ENCODE measurements around the gene VGLL1.

Gene VGLL1, protein sequence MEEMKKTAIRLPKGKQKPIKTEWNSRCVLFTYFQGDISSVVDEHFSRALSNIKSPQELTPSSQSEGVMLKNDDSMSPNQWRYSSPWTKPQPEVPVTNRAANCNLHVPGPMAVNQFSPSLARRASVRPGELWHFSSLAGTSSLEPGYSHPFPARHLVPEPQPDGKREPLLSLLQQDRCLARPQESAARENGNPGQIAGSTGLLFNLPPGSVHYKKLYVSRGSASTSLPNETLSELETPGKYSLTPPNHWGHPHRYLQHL

GRCh38 chrX:136531951-136532350 lies at the start of gene VGLL1:
TSS of gene VGLL1 (plus strand) at chrX:136532215. CDS start at chrX:136536021, 3,806 bp downstream.
- Mint-ChIP-seq H3K27me3 (no peaks in the 10 kb centered on the region), H3K27ac (no peak within 1 kb of the TSS), H3K4me1 (no peaks in the 10 kb centered on the region), H3K9me3 (no peaks in the 10 kb centered on the region), H3K4me3 (no peak within 1 kb of the TSS), H3K36me3 (ENCODE audit: low read depth) (no peaks in the 10 kb centered on the region)
- no peak for DNase-seq
- no peak for ATAC-seq

DNA sequence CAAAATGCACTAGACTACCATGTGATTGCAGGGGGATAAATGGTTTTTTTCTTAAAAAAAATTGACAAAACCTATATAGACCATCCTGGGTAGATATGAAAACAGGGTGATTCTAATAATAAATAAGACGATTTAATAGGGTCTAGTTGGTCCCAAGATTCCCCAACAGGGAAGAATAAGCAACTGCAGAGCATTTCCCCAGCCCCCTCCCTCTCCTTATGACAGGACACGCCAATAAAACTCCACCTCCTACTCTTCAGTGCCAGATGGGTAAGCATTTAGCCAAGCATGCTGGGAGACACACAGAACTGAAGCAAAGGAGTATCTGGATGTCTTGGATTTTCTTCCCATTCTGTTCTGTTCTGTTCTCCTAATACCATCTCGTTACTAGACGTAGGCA lies 44.4 kb upstream of the VGLL1 start, which contains the start of gene BRS3:
BRS3 (plus strand) TSS at position 301 of the 400 bp plus-strand sequence. CDS start 168 bp downstream, outside the sequence.
- H3K27ac Mint-ChIP-seq: no peak within 1 kb of the TSS
- no peak within 1 kb of the TSS for H3K4me3 Mint-ChIP-seq
- DNase-seq (no peak), ATAC-seq (no peak)
- peaks cover 24% of the 10 kb centered on the region for H3K27me3 Mint-ChIP-seq
- H3K36me3 Mint-ChIP-seq (ENCODE audit: low read depth): no peaks in the 10 kb centered on the region
- no peaks in the 10 kb centered on the region for H3K9me3 Mint-ChIP-seq
- H3K4me1 Mint-ChIP-seq: no peaks in the 10 kb centered on the region

DNA sequence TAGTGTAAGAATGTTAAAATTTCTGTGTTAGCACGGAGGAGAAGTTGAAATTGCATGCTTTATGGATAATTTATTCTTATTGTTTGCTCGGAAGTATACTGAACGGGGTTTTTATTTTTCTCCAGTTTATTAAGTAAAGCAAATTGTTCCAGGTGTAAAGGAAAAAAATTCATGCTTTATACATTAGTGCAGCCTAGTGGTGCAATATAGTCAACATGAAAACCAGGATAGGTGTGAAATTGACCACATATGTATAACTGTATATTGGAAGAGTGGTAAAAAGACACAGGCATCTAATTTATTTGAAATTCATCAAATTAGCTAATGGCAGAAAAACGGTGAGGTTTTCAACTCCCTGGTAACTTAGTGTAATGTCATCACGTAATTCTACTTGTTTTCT lies 43.3 kb upstream of the VGLL1 start:
- no peaks in the 10 kb centered on the region for H3K4me1 Mint-ChIP-seq
- H3K27me3 Mint-ChIP-seq: peaks cover 24% of the 10 kb centered on the region
- no peak overlapping the region for H3K27ac Mint-ChIP-seq
- no peak for DNase-seq
- no peaks in the 10 kb centered on the region for H3K9me3 Mint-ChIP-seq
- H3K4me3 Mint-ChIP-seq: no peak overlapping the region
- no peaks in the 10 kb centered on the region for H3K36me3 Mint-ChIP-seq (ENCODE audit: low read depth)
- ATAC-seq: no peak

GRCh38 chrX:136491832-136492231 lies 40.2 kb upstream of the VGLL1 start:
- DNase-seq: no peak
- H3K9me3 Mint-ChIP-seq: no peaks in the 10 kb centered on the region
- H3K36me3 Mint-ChIP-seq (ENCODE audit: low read depth): no peaks in the 10 kb centered on the region
- H3K27me3 Mint-ChIP-seq: peaks cover 12% of the 10 kb centered on the region
- H3K4me1 Mint-ChIP-seq: peaks cover 6% of the 10 kb centered on the region
- no peak overlapping the region for H3K27ac Mint-ChIP-seq
- H3K4me3 Mint-ChIP-seq: no peak overlapping the region
- ATAC-seq: no peak

DNA sequence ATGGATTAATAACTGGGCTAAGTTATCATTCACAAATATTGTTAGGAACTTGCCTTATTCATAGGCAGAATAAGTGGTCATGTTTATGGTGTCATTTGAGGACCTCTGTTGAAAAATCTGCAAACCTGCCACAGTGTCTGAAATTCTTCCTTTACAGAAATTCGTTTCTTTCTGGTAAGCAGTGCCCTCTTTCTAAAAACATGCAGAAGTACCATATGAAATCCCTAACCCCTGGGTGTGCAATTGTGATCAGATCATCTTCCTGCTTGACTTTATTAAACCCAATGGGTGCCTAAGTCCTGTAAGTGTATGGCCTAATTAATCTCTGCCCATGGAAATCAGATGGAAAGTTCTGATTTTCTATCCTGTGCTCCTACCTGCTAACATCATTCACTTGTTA lies 39.0 kb upstream of the VGLL1 start:
- Mint-ChIP-seq H3K9me3 (no peaks in the 10 kb centered on the region), H3K4me3 (no peak overlapping the region), H3K27me3 (peaks cover 9% of the 10 kb centered on the region), H3K27ac (no peak overlapping the region), H3K36me3 (ENCODE audit: low read depth) (peaks cover 1% of the 10 kb centered on the region), H3K4me1 (peaks cover 6% of the 10 kb centered on the region)
- DNase-seq: no peak
- no peak for ATAC-seq

- Mint-ChIP-seq H3K27ac (no peak overlapping the region), H3K4me1 (peaks cover 19% of the 10 kb centered on the region), H3K4me3 (no peak overlapping the region), H3K27me3 (peaks cover 2% of the 10 kb centered on the region), H3K36me3 (ENCODE audit: low read depth) (peaks cover 4% of the 10 kb centered on the region), H3K9me3 (no peaks in the 10 kb centered on the region)
- DNase-seq: no peak
- ATAC-seq: no peak
Measured at GRCh38 chrX:136495043-136495442, 37.0 kb upstream of the VGLL1 start.

- no peak for ATAC-seq
- Mint-ChIP-seq H3K36me3 (ENCODE audit: low read depth) (peaks cover 9% of the 10 kb centered on the region), H3K4me3 (peak overlapping the region; percentile 85), H3K4me1 (peaks cover 19% of the 10 kb centered on the region), H3K9me3 (no peaks in the 10 kb centered on the region), H3K27ac (peak overlapping the region; percentile 94), H3K27me3 (no peaks in the 10 kb centered on the region)
- no peak for DNase-seq
Measured at GRCh38 chrX:136496186-136496763, 35.7 kb upstream of the VGLL1 start.

- Mint-ChIP-seq H3K36me3 (ENCODE audit: low read depth) (peaks cover 12% of the 10 kb centered on the region), H3K27me3 (no peaks in the 10 kb centered on the region), H3K27ac (peak overlapping the region; percentile 94), H3K4me1 (peaks cover 19% of the 10 kb centered on the region), H3K4me3 (peak overlapping the region; percentile 94), H3K9me3 (no peaks in the 10 kb centered on the region)
- ATAC-seq: peak; percentile 85
- peak; percentile 80 for DNase-seq
Measured at GRCh38 chrX:136496764-136497555, 35.1 kb upstream of the VGLL1 start.

- ATAC-seq: peak; percentile 7
- Mint-ChIP-seq H3K27ac (peak within 1 kb of the TSS; percentile 94), H3K36me3 (ENCODE audit: low read depth) (peaks cover 12% of the 10 kb centered on the region)
Measured at GRCh38 chrX:136497556-136498052, 34.4 kb upstream of the VGLL1 start, which contains the start of gene HTATSF1. TSS of gene HTATSF1 (plus strand) at chrX:136497592. CDS start at chrX:136497685, 93 bp downstream.

GRCh38 chrX:136519069-136519468 lies 12.9 kb upstream of the VGLL1 start:
- Mint-ChIP-seq H3K4me1 (peaks cover 7% of the 10 kb centered on the region), H3K9me3 (no peaks in the 10 kb centered on the region), H3K36me3 (ENCODE audit: low read depth) (no peaks in the 10 kb centered on the region), H3K4me3 (no peak overlapping the region), H3K27ac (no peak overlapping the region), H3K27me3 (no peaks in the 10 kb centered on the region)
- ATAC-seq (no peak), DNase-seq (no peak)

More at GRCh38 chrX:136497556-136498052, 34.4 kb upstream of the VGLL1 start, which contains the start of gene HTATSF1:
- DNase-seq: no peak
- Mint-ChIP-seq H3K9me3 (no peaks in the 10 kb centered on the region), H3K27me3 (no peaks in the 10 kb centered on the region), H3K4me3 (peak within 1 kb of the TSS; percentile 94), H3K4me1 (peaks cover 19% of the 10 kb centered on the region)

DNA sequence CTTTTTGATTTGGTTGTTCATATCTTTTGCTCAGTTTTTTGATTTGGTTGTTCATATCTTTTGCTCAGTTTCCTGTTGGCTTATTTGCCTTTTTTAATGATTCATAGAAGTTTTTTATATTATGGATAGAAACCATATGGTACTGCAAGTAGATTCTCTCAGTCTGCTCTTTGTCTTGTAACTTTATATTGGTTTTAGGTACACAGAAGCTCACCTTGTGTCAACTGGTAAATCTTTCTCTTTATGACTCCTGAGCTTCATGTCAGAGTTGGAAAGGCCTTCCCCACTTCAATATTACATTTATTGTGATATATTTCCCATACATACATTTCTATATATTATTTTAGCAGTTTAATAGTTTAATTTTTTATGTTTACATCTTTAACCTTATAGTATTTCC lies 8.2 kb upstream of the VGLL1 start:
- H3K4me1 Mint-ChIP-seq: peaks cover 7% of the 10 kb centered on the region
- DNase-seq (no peak), ATAC-seq (no peak)
- no peaks in the 10 kb centered on the region for H3K36me3 Mint-ChIP-seq (ENCODE audit: low read depth)
- no peak overlapping the region for H3K27ac Mint-ChIP-seq
- no peaks in the 10 kb centered on the region for H3K27me3 Mint-ChIP-seq
- H3K9me3 Mint-ChIP-seq: no peaks in the 10 kb centered on the region
- no peak overlapping the region for H3K4me3 Mint-ChIP-seq

DNA sequence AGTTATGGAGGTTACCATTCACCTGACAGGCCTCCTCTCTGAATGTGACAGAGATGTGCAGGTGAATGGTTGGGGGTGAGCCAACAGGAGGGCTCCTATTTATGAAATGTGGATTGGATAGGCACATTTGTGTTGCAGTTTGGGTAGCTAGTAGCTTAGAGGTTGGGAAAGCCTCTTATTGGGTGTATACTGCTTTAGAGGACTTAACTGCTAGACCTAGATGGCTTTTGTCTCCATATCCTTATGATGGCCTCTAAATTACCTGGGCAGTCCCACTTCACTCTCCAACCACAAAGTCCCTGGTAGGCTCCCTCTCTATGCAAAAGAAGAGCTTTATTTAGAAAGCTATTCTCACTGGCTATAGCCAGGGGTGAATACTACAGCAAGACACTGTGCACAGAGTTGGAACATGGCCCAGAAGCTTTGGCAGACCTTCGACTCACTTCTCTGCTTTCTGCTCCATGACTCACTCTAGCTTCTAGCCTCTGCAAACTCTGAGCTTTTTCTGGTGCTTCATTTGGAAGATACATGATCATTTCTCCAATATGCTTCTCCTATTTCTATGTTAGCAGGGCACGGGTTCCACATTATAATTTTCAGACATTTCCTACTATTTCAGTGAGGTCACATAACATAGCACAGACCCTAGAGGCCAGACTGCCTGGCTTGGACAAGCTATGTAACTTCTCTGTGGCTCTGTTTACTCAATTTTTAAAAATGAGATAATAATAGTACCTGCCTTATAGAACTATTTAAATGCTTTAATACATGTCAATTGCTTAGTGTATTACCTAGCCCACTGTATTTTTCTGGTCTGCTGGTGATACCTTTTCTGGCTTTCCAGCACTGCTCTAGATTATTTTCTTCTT lies 6.0 kb upstream of the VGLL1 start:
- Mint-ChIP-seq H3K27me3 (no peaks in the 10 kb centered on the region), H3K27ac (no peak overlapping the region), H3K4me3 (no peak overlapping the region), H3K9me3 (no peaks in the 10 kb centered on the region), H3K36me3 (ENCODE audit: low read depth) (no peaks in the 10 kb centered on the region), H3K4me1 (peaks cover 7% of the 10 kb centered on the region)
- no peak for DNase-seq
- ATAC-seq: no peak

- DNase-seq (no peak), ATAC-seq (no peak)
- no peaks in the 10 kb centered on the region for H3K27me3 Mint-ChIP-seq
- H3K36me3 Mint-ChIP-seq (ENCODE audit: low read depth): no peaks in the 10 kb centered on the region
- no peaks in the 10 kb centered on the region for H3K9me3 Mint-ChIP-seq
- H3K27ac Mint-ChIP-seq: no peak overlapping the region
- H3K4me1 Mint-ChIP-seq: no peaks in the 10 kb centered on the region
- no peak overlapping the region for H3K4me3 Mint-ChIP-seq
Measured at GRCh38 chrX:136528645-136529315, 3.2 kb upstream of the VGLL1 start.
